ENCODE results near the gene PDE11A.
A peak's percentile ranks its signal among the peaks of the same experiment; 100 is the strongest.

PDE11A gene

DNA sequence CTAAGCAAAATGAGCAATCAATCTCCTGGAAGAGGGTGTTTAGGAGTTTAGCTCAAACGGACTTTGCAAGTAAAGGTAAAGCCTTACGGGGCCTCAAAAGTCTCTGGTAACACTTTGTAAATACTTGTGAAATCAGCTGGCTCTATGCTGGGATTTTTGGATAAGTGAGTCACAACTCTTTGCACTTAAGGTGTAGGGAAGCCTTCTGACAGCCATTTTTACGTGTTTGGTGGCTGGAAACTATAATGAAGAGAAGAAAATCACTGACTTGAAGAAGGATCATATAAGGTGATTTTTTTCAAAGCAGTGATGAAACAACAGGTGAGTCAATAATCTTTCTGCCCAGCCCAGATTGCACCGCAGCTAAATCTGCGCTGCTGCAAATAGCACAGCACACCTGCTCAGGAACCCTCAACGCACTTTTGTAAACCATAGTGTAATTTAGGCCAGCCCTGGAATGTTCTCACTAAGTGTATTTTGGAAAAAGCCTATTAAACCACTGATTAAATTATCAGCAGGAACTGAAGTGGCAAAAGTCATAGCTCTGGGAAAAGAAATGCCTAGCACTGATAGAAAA lies 461.2 kb downstream of the PDE11A start:
- ChIA-PET POLR2A (no interaction called here), CTCF (no interaction called here)
- TF ChIP-seq FOXK2 (IDR thresholded peaks at IDR 0.05) (no peak), LEF1 (IDR thresholded peaks at IDR 0.05; ENCODE audit: borderline replicate concordance) (no peak), SUZ12 (IDR thresholded peaks at IDR 0.05) (no peak)
- DNase-seq (ENCODE audit: extremely low spot score): no peak

- ChIA-PET CTCF (no interaction called here), POLR2A (no interaction called here)
- DNase-seq (ENCODE audit: extremely low spot score): no peak
- TF ChIP-seq ZNF384 (IDR thresholded peaks at IDR 0.05) (no peak), ELF4 (IDR thresholded peaks at IDR 0.05) (no peak), HDGF (IDR thresholded peaks at IDR 0.05; ENCODE audit: borderline replicate concordance) (no peak), L3MBTL2 (conservative IDR thresholded peaks at IDR 0.05) (no peak), FOXM1 (IDR thresholded peaks at IDR 0.05; ENCODE audit: borderline replicate concordance) (no peak), SP1 (IDR thresholded peaks at IDR 0.05) (no peak), LEF1 (IDR thresholded peaks at IDR 0.05; ENCODE audit: borderline replicate concordance) (no peak), FOXK2 (IDR thresholded peaks at IDR 0.05) (no peak), BHLHE40 (IDR thresholded peaks at IDR 0.05; ENCODE audit: borderline replicate concordance) (no peak), SUZ12 (IDR thresholded peaks at IDR 0.05) (no peak)
Measured at GRCh38 chr2:177610813-177611212, 461.8 kb downstream of the PDE11A start.

GRCh38 chr2:177606636-177607035 lies 465.9 kb downstream of the PDE11A start:
- TF ChIP-seq CTBP1 (IDR thresholded peaks at IDR 0.05; ENCODE audit: borderline replicate concordance) (peak; percentile 46; the same call in 1 of the 2 replicates), PKNOX1 (IDR thresholded peaks at IDR 0.05) (peak; percentile 65), SUZ12 (IDR thresholded peaks at IDR 0.05) (no peak), L3MBTL2 (conservative IDR thresholded peaks at IDR 0.05) (peak; percentile 64)
- ChIA-PET CTCF (interaction anchor here (0.6 kb wide), 1 partner anchor 157 kb away, joined by 4 read pairs; no protein-coding TSS in a partner anchor), POLR2A (interaction anchor here (1.4 kb wide), 1 partner anchor 45 kb away, joined by 3 read pairs; no protein-coding TSS in a partner anchor)

DNA sequence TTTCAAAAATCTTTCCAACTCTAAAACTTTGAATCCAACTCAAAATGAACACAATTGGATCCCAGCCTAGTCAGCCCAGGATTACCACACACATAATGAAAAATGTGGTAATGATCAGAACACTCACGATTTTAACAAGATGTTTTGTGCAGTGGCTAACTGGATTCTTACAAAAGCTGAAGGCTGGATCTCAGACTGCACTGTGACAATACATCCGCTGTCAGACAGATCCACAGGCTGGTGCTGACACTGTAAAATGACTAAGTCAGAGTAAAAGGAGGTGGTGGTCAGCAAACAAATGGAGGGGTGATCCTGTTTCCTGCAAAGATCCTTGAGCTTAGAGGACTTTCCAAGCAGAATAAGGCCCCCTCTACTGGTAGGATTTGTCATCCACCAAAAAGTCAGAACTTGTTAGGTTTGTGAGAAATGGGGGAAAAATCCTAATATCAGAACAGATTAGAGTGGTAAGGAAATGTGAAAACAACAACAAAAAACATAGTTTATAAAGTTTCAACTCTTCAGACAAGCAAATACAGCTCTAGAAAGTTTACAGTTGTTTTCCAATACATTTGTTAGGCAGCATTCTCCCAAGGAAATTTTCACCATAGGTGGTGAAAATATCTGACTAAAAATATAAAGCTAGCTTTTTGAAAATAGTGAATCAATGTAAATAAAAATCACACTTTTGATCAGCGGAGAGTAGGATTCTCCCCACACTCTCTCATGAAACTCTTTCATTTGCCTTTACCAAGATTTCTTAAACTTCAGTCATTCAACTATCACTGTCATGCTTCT lies 468.1 kb downstream of the PDE11A start:
- peak; percentile 50 for DNase-seq (ENCODE audit: extremely low spot score)

More at GRCh38 chr2:177606636-177607035, 465.9 kb downstream of the PDE11A start:
- DNase-seq (ENCODE audit: extremely low spot score): peak; percentile 41

GRCh38 chr2:177603768-177604167 lies 468.8 kb downstream of the PDE11A start:
- POLR2A ChIA-PET: interaction anchor here (0.8 kb wide), 1 partner anchor 212 kb away, joined by 3 read pairs; the partner anchor contains the start of gene AGPS
- CTCF ChIA-PET: interaction anchor here (0.6 to 1.7 kb wide), 8 partner anchors 10 to 148 kb away, joined by 3 to 9 read pairs (median 4); no protein-coding TSS in a partner anchor
- no peak for DNase-seq (ENCODE audit: extremely low spot score)
- no peak for TF ChIP-seq ELF4 (IDR thresholded peaks at IDR 0.05)
- TF ChIP-seq FOXK2 (IDR thresholded peaks at IDR 0.05): no peak
- TF ChIP-seq ZNF384 (IDR thresholded peaks at IDR 0.05): no peak
- TF ChIP-seq L3MBTL2 (conservative IDR thresholded peaks at IDR 0.05): no peak
- no peak for TF ChIP-seq FOXA1 (IDR thresholded peaks at IDR 0.05)
- TF ChIP-seq PKNOX1 (IDR thresholded peaks at IDR 0.05): no peak
- no peak for TF ChIP-seq CTBP1 (IDR thresholded peaks at IDR 0.05; ENCODE audit: borderline replicate concordance)
- no peak for TF ChIP-seq HDGF (IDR thresholded peaks at IDR 0.05; ENCODE audit: borderline replicate concordance)
- no peak for TF ChIP-seq BHLHE40 (IDR thresholded peaks at IDR 0.05; ENCODE audit: borderline replicate concordance)
- TF ChIP-seq ARNT (IDR thresholded peaks at IDR 0.05): no peak
- no peak for TF ChIP-seq NFRKB (IDR thresholded peaks at IDR 0.05)
- TF ChIP-seq LEF1 (IDR thresholded peaks at IDR 0.05; ENCODE audit: borderline replicate concordance): no peak
- no peak for TF ChIP-seq TARDBP (IDR thresholded peaks at IDR 0.05)
- TF ChIP-seq SUZ12 (IDR thresholded peaks at IDR 0.05): no peak

More for the DNA sequence above, 468.1 kb downstream of the PDE11A start:
- ChIA-PET CTCF (interaction anchor here (0.6 to 1.7 kb wide), 12 partner anchors 8 to 792 kb away, joined by 3 to 9 read pairs (median 4); no protein-coding TSS in a partner anchor), POLR2A (interaction anchor here (0.8 kb wide), 1 partner anchor 212 kb away, joined by 3 read pairs; the partner anchor contains the start of gene AGPS)
- TF ChIP-seq NFRKB (IDR thresholded peaks at IDR 0.05) (no peak), TARDBP (IDR thresholded peaks at IDR 0.05) (no peak), ARNT (IDR thresholded peaks at IDR 0.05) (no peak), PKNOX1 (IDR thresholded peaks at IDR 0.05) (no peak), ZNF384 (IDR thresholded peaks at IDR 0.05) (no peak), LEF1 (IDR thresholded peaks at IDR 0.05; ENCODE audit: borderline replicate concordance) (no peak), FOXK2 (IDR thresholded peaks at IDR 0.05) (no peak), FOXM1 (IDR thresholded peaks at IDR 0.05; ENCODE audit: borderline replicate concordance) (no peak), SP1 (IDR thresholded peaks at IDR 0.05) (no peak), ELF4 (IDR thresholded peaks at IDR 0.05) (no peak), FOXA1 (IDR thresholded peaks at IDR 0.05) (no peak), BHLHE40 (IDR thresholded peaks at IDR 0.05; ENCODE audit: borderline replicate concordance) (no peak), CTBP1 (IDR thresholded peaks at IDR 0.05; ENCODE audit: borderline replicate concordance) (no peak), HDGF (IDR thresholded peaks at IDR 0.05; ENCODE audit: borderline replicate concordance) (no peak), SUZ12 (IDR thresholded peaks at IDR 0.05) (no peak), L3MBTL2 (conservative IDR thresholded peaks at IDR 0.05) (no peak)

DNA sequence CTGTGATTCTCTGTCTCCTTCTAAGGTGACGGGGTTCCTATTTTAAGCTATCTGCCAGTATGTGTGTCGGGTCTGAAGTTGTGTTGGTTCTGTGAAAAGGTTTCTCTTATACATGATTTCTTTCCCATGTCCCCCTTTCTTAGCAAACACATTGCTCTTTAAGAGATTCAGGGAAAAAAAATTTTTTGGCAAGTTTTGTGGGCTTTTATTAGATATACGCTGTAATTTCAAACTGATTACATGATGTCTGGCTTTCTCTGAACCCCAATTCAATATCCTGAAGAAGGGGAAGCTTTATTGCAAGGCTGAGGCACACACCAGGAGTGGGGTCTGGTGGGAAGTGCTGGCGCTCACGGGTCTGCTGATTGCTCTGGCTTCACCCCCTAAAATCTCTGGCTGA lies 469.4 kb downstream of the PDE11A start:
- ChIA-PET POLR2A (no interaction called here), CTCF (interaction anchor here (0.8 kb wide), 1 partner anchor 18 kb away, joined by 3 read pairs; no protein-coding TSS in a partner anchor)
- DNase-seq (ENCODE audit: extremely low spot score): no peak
- no peak for TF ChIP-seq L3MBTL2 (conservative IDR thresholded peaks at IDR 0.05)
